Testis (tissue), 3 donors: ENCODE results near the gene LSS. TPM values are rescaled to one million over a fixed set of nuclear protein-coding genes. Genes with fewer than 3 reads are reported as not detected.
"Not testable (repeated sequence)": the region's sequence is repeated elsewhere in the genome, so short reads cannot be mapped to it uniquely, and the experiment has no call there.

Source experiments
- DNase-seq: peaks from one replicate; pipeline ENCODE4 v3.0.0-alpha.2; 2019
- H3K27ac ChIP-seq, 2 donors: fragments of 200-600 bp; sonication (generic); one replicate each; pipeline ENCODE4 v1.5.1; 2019
- H3K27me3 ChIP-seq: fragments of 200-600 bp; sonication (generic); one replicate; pipeline ENCODE4 v1.5.1; 2019
- H3K36me3 ChIP-seq: fragments of 200-600 bp; sonication (generic); one replicate; pipeline ENCODE4 v1.5.1; 2017; ENCODE audit warnings: low read depth; ENCODE audit errors: missing control alignments
- H3K4me1 ChIP-seq: fragments of 200-600 bp; sonication (generic); one replicate; pipeline ENCODE4 v1.5.1; 2019
- H3K4me3 ChIP-seq, 2 donors: fragments of 200-600 bp; sonication (generic); one replicate each; pipeline ENCODE4 v1.5.1; 2017 to 2019
- H3K9me3 ChIP-seq: fragments of 200-600 bp; sonication (generic); one replicate; pipeline ENCODE4 v1.5.1; 2017
- CTCF ChIP-seq, 3 experiments: fragments of 450-650 bp in 2 of 3; fragments of 200-600 bp in 1 of 3; sonication (generic) in 1 of 3; IDR thresholded peaks; one replicate each; pipeline ENCODE4 v1.5.1; 2016 to 2019; ENCODE audit warnings: antibody characterized with exemption in 3 of 3, mild to moderate bottlenecking in 2 of 3, moderate library complexity in 1 of 3
- POLR2A ChIP-seq: fragments of 450-650 bp; IDR thresholded peaks from one replicate; pipeline ENCODE4 v1.6.1; 2017; ENCODE audit warnings: antibody characterized with exemption, mild to moderate bottlenecking, moderate library complexity
- WGBS, 2 donors: methylation state at CpG; one replicate each; pipeline ENCODE4 v1.1.5; 2018; 5-methylcytosine and 5-hydroxymethylcytosine counted together
- intact Hi-C: fragments of 100-400 bp; cut with DNase I; formaldehyde crosslinking; loops from one replicate; pipeline ENCODE4 v1.15.1; 2023; ENCODE audit warnings: low total_unique reads
- polyA plus RNA-seq: library from polyadenylated mRNA; stranded (reverse); fragments of 350-450 nt; fragmentation: Illumina TruSeq; extraction: RNeasy Lipid Tissue Mini Kit (QIAGEN cat#74804); gene quantifications from one replicate; pipeline ENCODE4 v1.2.3, GENCODE V29; 2014; ENCODE audit warnings: low read depth, low replicate concordance; ENCODE audit not compliant: insufficient read depth
- total RNA-seq, 2 donors: library from RNA; depleted of rRNA; stranded (reverse); fragments of >200 nt; gene quantifications; one replicate each; pipeline ENCODE4 v1.2.3, GENCODE V29; 2016

The LSS gene
- total and polyA plus RNA-seq, 3 donors from 2014 or later, result 35.6 to 152 (median 126) TPM

GRCh38 chr21:46185716-46186115 is 42.9 kb downstream of the LSS start:
- H3K4me3 ChIP-seq, result no peak overlapping the region
- peak overlapping the region; percentile 85 to 95 for H3K27ac ChIP-seq
- H3K9me3 ChIP-seq, result no peaks in the 10 kb centered on the region
- 60 to 64% methylated on average over 7 of the region's 7 CpGs for WGBS, 2 donors
- no peaks in the 10 kb centered on the region for H3K36me3 ChIP-seq
- intact Hi-C loops, result no loop called here
- no peak for DNase-seq
- H3K27me3 ChIP-seq, result no peaks in the 10 kb centered on the region
- no peak for TF ChIP-seq CTCF (IDR thresholded peaks at IDR 0.05)
- TF ChIP-seq POLR2A, result no peak
- peaks cover 42% of the 10 kb centered on the region for H3K4me1 ChIP-seq

GRCh38 chr21:46184625-46185555 is 43.7 kb downstream of the LSS start:
- peaks cover 39% of the 10 kb centered on the region for H3K4me1 ChIP-seq
- no peaks in the 10 kb centered on the region for H3K36me3 ChIP-seq
- no peaks in the 10 kb centered on the region for H3K27me3 ChIP-seq
- peak overlapping the region; percentile 85 to 95 for H3K27ac ChIP-seq
- intact Hi-C loops, result no loop called here
- H3K4me3 ChIP-seq, result peak overlapping the region; percentile 61 to 66
- peak; percentile 91 for DNase-seq
- no peaks in the 10 kb centered on the region for H3K9me3 ChIP-seq
- TF ChIP-seq POLR2A, result no peak
- no peak for TF ChIP-seq CTCF (IDR thresholded peaks at IDR 0.05)
- 8 to 40% methylated on average over 26 to 27 of the region's 30 CpGs for WGBS, 2 donors

GRCh38 chr21:46183910-46184624 is 44.5 kb downstream of the LSS start, which contains the start of gene SPATC1L:
SPATC1L (minus strand) TSS chr21:46184459; CDS start chr21:46182816, 1,643 bp downstream.
- peak; percentile 78 for DNase-seq
- Histone ChIP-seq H3K27me3 (no peaks in the 10 kb centered on the region), H3K4me3 (peak within 1 kb of the TSS; percentile 67 to 71), H3K4me1 (peaks cover 32% of the 10 kb centered on the region), H3K27ac (peak within 1 kb of the TSS; percentile 85 to 95), H3K9me3 (no peaks in the 10 kb centered on the region), H3K36me3 (no peaks in the 10 kb centered on the region)
- 3 to 37% methylated on average over 15 to 21 of the region's 24 CpGs for WGBS, 2 donors
- TF ChIP-seq CTCF (IDR thresholded peaks at IDR 0.05) (no peak), POLR2A (no peak)
- intact Hi-C loops, result no loop called here

- peaks cover 26% of the 10 kb centered on the region for H3K4me1 ChIP-seq
- H3K4me3 ChIP-seq, H3K27me3 ChIP-seq, H3K36me3 ChIP-seq, DNase-seq, H3K9me3 ChIP-seq, intact Hi-C loops: not testable (repeated sequence)
- H3K27ac ChIP-seq, result peak overlapping the region; percentile 51 to 93
- WGBS, 2 donors, result 10% methylated on average over 3 of the region's 13 CpGs; no CpG with 5 or more reads in 1 of the 2 donors
Observed at GRCh38 chr21:46183337-46183909, 45.2 kb downstream of the LSS start.
